Measurements from ENCODE around the gene CASP7. TPM values are rescaled to one million over a fixed set of nuclear protein-coding genes. Genes with fewer than 3 reads are reported as not detected.
"Not testable (repeated sequence)": the region's sequence is repeated elsewhere in the genome, so short reads cannot be mapped to it uniquely, and the experiment has no call there.

Gene CASP7
- total RNA-seq, 1 donor from 2014 or later = 11.6 TPM

- Mint-ChIP-seq H3K27ac (no peak overlapping the region), H3K27me3 (no peaks in the 10 kb centered on the region), H3K4me3 (ENCODE audit: low read depth) (no peak overlapping the region), H3K4me1 (ENCODE audit: low read depth) (no peaks in the 10 kb centered on the region), H3K36me3 (ENCODE audit: insufficient read depth) (no peaks in the 10 kb centered on the region), H3K9me3 (ENCODE audit: low read depth) (no peaks in the 10 kb centered on the region)
- TF ChIP-seq CTCF (IDR thresholded peaks at IDR 0.05; ENCODE audit: unreplicated experiment) = no peak
- no peak for DNase-seq (ENCODE audit: low spot score, unreplicated experiment)
Measured at GRCh38 chr10:113650172-113650571, 29.5 kb upstream of the CASP7 start.

DNA sequence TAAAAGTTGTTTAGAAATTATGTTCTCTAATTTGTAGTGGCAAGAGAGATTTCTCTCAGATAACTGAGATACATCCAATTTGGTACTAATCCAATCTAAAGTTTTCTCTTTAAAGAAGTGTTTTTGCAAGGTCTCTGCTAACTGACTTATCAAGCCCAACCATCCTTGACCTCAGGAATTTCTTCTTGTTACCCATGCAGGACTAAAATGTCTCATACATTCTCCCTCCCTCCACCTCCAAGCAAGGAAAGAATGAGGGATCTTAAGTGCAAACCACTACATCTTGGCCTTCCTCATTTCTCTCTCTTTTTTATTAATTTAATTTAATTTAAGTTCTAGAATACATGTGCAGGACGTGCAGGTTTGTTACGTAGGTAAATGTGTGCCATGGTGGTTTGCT, 28.7 kb upstream of the CASP7 start:
- Mint-ChIP-seq H3K4me3 (ENCODE audit: low read depth) (no peak overlapping the region), H3K4me1 (ENCODE audit: low read depth) (peaks cover 3% of the 10 kb centered on the region), H3K9me3 (ENCODE audit: low read depth) (no peaks in the 10 kb centered on the region), H3K36me3 (ENCODE audit: insufficient read depth) (no peaks in the 10 kb centered on the region), H3K27me3 (no peaks in the 10 kb centered on the region), H3K27ac (no peak overlapping the region)
- no peak for DNase-seq (ENCODE audit: low spot score, unreplicated experiment)
- TF ChIP-seq CTCF (IDR thresholded peaks at IDR 0.05; ENCODE audit: unreplicated experiment) = no peak

GRCh38 chr10:113651898-113652297, 27.8 kb upstream of the CASP7 start:
- no peaks in the 10 kb centered on the region for H3K9me3 Mint-ChIP-seq (ENCODE audit: low read depth)
- H3K36me3 Mint-ChIP-seq (ENCODE audit: insufficient read depth) = no peaks in the 10 kb centered on the region
- DNase-seq (ENCODE audit: low spot score, unreplicated experiment) = no peak
- peaks cover 2% of the 10 kb centered on the region for H3K27me3 Mint-ChIP-seq
- H3K4me3 Mint-ChIP-seq (ENCODE audit: low read depth) = no peak overlapping the region
- no peak overlapping the region for H3K27ac Mint-ChIP-seq
- no peak for TF ChIP-seq CTCF (IDR thresholded peaks at IDR 0.05; ENCODE audit: unreplicated experiment)
- H3K4me1 Mint-ChIP-seq (ENCODE audit: low read depth) = peaks cover 4% of the 10 kb centered on the region

GRCh38 chr10:113652456-113652855, 27.3 kb upstream of the CASP7 start:
- H3K27me3 Mint-ChIP-seq; H3K4me1 Mint-ChIP-seq (ENCODE audit: low read depth); H3K4me3 Mint-ChIP-seq (ENCODE audit: low read depth): not testable (repeated sequence)

DNA sequence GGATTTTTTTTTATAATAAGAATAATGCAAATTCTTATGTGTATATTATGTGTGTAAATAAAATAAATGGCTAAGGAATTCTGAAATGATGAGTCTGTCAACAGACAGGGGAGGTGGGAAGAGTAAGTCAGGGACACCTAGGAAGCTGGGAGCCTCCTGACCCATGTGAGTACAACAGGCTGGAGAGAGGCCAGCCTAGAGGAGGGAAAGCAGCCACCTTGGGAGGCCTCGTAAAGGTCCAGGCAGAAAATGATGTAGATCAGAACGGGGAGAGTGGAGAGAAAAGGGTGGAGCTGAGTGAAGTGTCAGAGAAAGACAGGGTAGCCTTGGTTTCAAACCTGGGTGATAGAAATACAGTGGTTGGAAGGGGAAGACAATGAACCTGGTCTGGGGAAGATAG, 22.8 kb upstream of the CASP7 start:
- no peak overlapping the region for H3K27ac Mint-ChIP-seq
- no peak overlapping the region for H3K4me3 Mint-ChIP-seq (ENCODE audit: low read depth)
- no peaks in the 10 kb centered on the region for H3K9me3 Mint-ChIP-seq (ENCODE audit: low read depth)
- TF ChIP-seq CTCF (IDR thresholded peaks at IDR 0.05; ENCODE audit: unreplicated experiment) = no peak
- no peak for DNase-seq (ENCODE audit: low spot score, unreplicated experiment)
- peaks cover 3% of the 10 kb centered on the region for H3K27me3 Mint-ChIP-seq
- H3K36me3 Mint-ChIP-seq (ENCODE audit: insufficient read depth) = no peaks in the 10 kb centered on the region
- H3K4me1 Mint-ChIP-seq (ENCODE audit: low read depth) = peaks cover 7% of the 10 kb centered on the region

More at GRCh38 chr10:113652456-113652855, 27.3 kb upstream of the CASP7 start:
- DNase-seq (ENCODE audit: low spot score, unreplicated experiment); H3K36me3 Mint-ChIP-seq (ENCODE audit: insufficient read depth); H3K27ac Mint-ChIP-seq; H3K9me3 Mint-ChIP-seq (ENCODE audit: low read depth): not testable (repeated sequence)

GRCh38 chr10:113657544-113657943, 22.2 kb upstream of the CASP7 start:
- peaks cover 7% of the 10 kb centered on the region for H3K4me1 Mint-ChIP-seq (ENCODE audit: low read depth)
- peaks cover 3% of the 10 kb centered on the region for H3K27me3 Mint-ChIP-seq
- H3K36me3 Mint-ChIP-seq (ENCODE audit: insufficient read depth) = no peaks in the 10 kb centered on the region
- no peak for DNase-seq (ENCODE audit: low spot score, unreplicated experiment)
- H3K9me3 Mint-ChIP-seq (ENCODE audit: low read depth) = no peaks in the 10 kb centered on the region
- TF ChIP-seq CTCF (IDR thresholded peaks at IDR 0.05; ENCODE audit: unreplicated experiment) = no peak
- no peak overlapping the region for H3K27ac Mint-ChIP-seq
- H3K4me3 Mint-ChIP-seq (ENCODE audit: low read depth) = no peak overlapping the region

All from progenitor cell of endocrine pancreas (in vitro differentiated cells).